GM12865 (cell line): ENCODE measurements around the gene SMURF2.
"Not testable (repeated sequence)": the region's sequence is repeated elsewhere in the genome, so short reads cannot be mapped to it uniquely, and the experiment has no call there.

Experiments used
- DNase-seq: peaks from one replicate; pipeline ENCODE4 v3.0.0; 2010; ENCODE audit warnings: low read depth
- H3K4me3 ChIP-seq: 2 replicates; pipeline ENCODE4 v1.5.1; 2011; ENCODE audit warnings: mild to moderate bottlenecking, low read depth, low read length, control low read depth
- CTCF ChIP-seq: IDR thresholded peaks from 2 replicates; pipeline ENCODE4 v1.5.1; 2011; ENCODE audit warnings: low read length, control low read depth, low read depth, inconsistent platforms; ENCODE audit not compliant: insufficient read depth; ENCODE audit errors: missing control alignments

The SMURF2 gene

DNA sequence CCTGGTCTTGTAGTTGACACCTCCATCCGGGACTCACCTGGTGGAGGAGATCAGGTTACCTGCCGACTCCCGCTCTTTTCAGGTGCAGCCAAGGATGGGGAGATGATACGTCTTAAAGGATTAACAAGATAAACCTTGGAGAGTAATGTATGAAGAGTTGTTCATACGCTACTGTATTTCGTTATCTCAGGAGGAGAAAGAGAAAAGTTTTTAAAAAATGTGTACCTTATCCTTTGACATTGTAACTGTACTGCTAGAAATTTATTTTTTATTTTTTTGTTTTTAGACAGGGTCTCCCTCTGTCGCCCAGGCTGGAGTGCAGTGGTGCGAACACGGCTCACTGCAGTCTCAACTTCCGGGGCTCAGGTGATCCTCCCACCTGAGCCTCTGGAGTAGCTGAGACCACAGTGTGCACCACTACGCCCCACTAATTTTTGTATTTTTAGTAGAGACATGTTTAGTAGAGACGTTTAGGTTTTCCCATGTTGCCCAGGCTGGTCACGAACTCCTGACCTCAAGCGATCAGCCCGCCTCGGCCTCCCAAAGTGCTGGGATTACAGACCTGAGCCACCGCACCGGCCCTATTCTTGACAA is 764 bp upstream of the SMURF2 start:
- DNase-seq, result no peak

DNA sequence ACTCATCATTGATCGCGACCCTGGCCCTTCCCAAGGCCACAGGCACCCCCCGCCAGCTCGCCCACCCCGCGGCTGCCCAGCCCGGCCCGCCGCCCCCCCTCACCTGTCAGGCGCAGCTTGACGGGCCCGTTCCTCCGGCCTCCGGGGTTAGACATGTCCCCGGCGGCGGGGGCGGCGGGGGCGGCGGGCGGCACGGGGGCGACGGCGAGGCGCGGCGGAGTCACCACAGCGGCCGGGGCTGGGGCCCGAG is 456 bp downstream of the SMURF2 start:
- no peak for TF ChIP-seq CTCF
- H3K4me3 ChIP-seq, result peak overlapping the region; percentile 84
- DNase-seq, result no peak

More for the DNA sequence above, 764 bp upstream of the SMURF2 start:
- TF ChIP-seq CTCF, result no peak
- peak overlapping the region; percentile 80 for H3K4me3 ChIP-seq

GRCh38 chr17:64660978-64661725 is 955 bp downstream of the SMURF2 start:
- peak; percentile 13 for DNase-seq

GRCh38 chr17:64660195-64660977 is 1.7 kb downstream of the SMURF2 start:
- peak overlapping the region; percentile 84 for H3K4me3 ChIP-seq
- not testable (repeated sequence) for DNase-seq

More at GRCh38 chr17:64660978-64661725, 955 bp downstream of the SMURF2 start:
- H3K4me3 ChIP-seq, result peak overlapping the region; percentile 84

- DNase-seq, result no peak
- TF ChIP-seq CTCF, result no peak
- no peak overlapping the region for H3K4me3 ChIP-seq
These were observed 3.2 kb downstream of the SMURF2 start for GRCh38 chr17:64658931-64659330.

- TF ChIP-seq CTCF, result no peak
- DNase-seq, result no peak
- no peak overlapping the region for H3K4me3 ChIP-seq
These were observed 4.4 kb downstream of the SMURF2 start for GRCh38 chr17:64657610-64658125.

GRCh38 chr17:64655704-64656103 is 6.4 kb downstream of the SMURF2 start:
- no peak for DNase-seq
- H3K4me3 ChIP-seq, result no peak overlapping the region
- no peak for TF ChIP-seq CTCF
